ENCODE data around the gene CCDC33.

DNA sequence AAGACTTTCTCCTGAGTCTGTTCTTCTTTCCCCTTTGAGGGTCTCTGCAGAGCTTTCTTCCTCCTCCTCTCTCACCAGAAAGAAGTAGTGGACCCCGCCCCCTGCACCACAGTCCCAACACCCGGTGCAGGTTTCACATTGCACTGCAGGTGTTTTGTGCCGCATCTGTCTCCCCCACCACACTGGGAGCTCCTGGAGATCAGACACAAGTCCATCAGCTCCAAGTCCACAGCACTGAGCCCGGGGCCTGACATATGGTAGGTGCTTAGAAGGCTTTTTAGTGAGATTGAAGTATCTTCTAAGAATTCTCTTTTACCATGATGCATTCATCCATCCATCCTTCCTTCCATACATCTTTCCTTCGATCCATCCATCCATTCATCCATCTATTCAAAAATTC lies 43.4 kb upstream of the CCDC33 start:
- TF ChIP-seq, protein P1, sequence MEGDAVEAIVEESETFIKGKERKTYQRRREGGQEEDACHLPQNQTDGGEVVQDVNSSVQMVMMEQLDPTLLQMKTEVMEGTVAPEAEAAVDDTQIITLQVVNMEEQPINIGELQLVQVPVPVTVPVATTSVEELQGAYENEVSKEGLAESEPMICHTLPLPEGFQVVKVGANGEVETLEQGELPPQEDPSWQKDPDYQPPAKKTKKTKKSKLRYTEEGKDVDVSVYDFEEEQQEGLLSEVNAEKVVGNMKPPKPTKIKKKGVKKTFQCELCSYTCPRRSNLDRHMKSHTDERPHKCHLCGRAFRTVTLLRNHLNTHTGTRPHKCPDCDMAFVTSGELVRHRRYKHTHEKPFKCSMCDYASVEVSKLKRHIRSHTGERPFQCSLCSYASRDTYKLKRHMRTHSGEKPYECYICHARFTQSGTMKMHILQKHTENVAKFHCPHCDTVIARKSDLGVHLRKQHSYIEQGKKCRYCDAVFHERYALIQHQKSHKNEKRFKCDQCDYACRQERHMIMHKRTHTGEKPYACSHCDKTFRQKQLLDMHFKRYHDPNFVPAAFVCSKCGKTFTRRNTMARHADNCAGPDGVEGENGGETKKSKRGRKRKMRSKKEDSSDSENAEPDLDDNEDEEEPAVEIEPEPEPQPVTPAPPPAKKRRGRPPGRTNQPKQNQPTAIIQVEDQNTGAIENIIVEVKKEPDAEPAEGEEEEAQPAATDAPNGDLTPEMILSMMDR (conservative IDR thresholded peaks at IDR 0.05; ENCODE audit: low read depth, low read length): no peak
- no peak for TF ChIP-seq EZH2 (IDR thresholded peaks at IDR 0.05; ENCODE audit: low read length, unreplicated experiment)
- no peak for TF ChIP-seq EZH2phosphoT487 (IDR thresholded peaks at IDR 0.05; ENCODE audit: borderline replicate concordance, low read length)

Data from PC-3 (cell line).